GM21526 (cell line): ENCODE results near the gene DOC2B.
"Not testable (repeated sequence)": the region's sequence is repeated elsewhere in the genome, so short reads cannot be mapped to it uniquely, and the experiment has no call there.

Experiments
- ATAC-seq: cut with Tn5 transposase; IDR thresholded peaks from one replicate; pipeline ENCODE4 v1.9.1; 2021; ENCODE audit warnings: moderate library complexity; ENCODE audit not compliant: unreplicated experiment, low FRiP score

DOC2B gene

GRCh38 chr17:193426-193810 is 12.0 kb upstream of the DOC2B start:
- ATAC-seq = no peak

GRCh38 chr17:192666-193425 is 11.4 kb upstream of the DOC2B start:
- ATAC-seq = no peak

GRCh38 chr17:189444-189843 is 8.0 kb upstream of the DOC2B start:
- ATAC-seq = no peak

GRCh38 chr17:187130-187529 is 5.7 kb upstream of the DOC2B start:
- no peak for ATAC-seq

- no peak for ATAC-seq
These were observed 4.1 kb upstream of the DOC2B start for GRCh38 chr17:185445-186138.

- ATAC-seq = no peak
These were observed 1.6 kb upstream of the DOC2B start for GRCh38 chr17:183021-183420.

GRCh38 chr17:182050-182751 is 751 bp upstream of the DOC2B start:
- no peak for ATAC-seq

GRCh38 chr17:180381-181244 is 837 bp downstream of the DOC2B start:
- ATAC-seq = no peak

- no peak for ATAC-seq
These were observed 1.6 kb downstream of the DOC2B start for GRCh38 chr17:179781-180380.

GRCh38 chr17:179066-179432 is 2.4 kb downstream of the DOC2B start:
- no peak for ATAC-seq

GRCh38 chr17:178292-179065 is 3.0 kb downstream of the DOC2B start:
- no peak for ATAC-seq

- no peak for ATAC-seq
These were observed 3.7 kb downstream of the DOC2B start for GRCh38 chr17:177762-178161.

- ATAC-seq = no peak
These were observed 4.3 kb downstream of the DOC2B start for GRCh38 chr17:177155-177554.

GRCh38 chr17:173166-173911 is 8.1 kb downstream of the DOC2B start:
- ATAC-seq = no peak

GRCh38 chr17:172401-172800 is 9.0 kb downstream of the DOC2B start:
- ATAC-seq = no peak

- no peak for ATAC-seq
These were observed 9.6 kb downstream of the DOC2B start for GRCh38 chr17:171871-172270.

- ATAC-seq = no peak
These were observed 11.2 kb downstream of the DOC2B start for GRCh38 chr17:170130-170670.

GRCh38 chr17:168614-169013 is 12.8 kb downstream of the DOC2B start:
- ATAC-seq = not testable (repeated sequence)

GRCh38 chr17:165939-166338 is 15.5 kb downstream of the DOC2B start:
- no peak for ATAC-seq
